ENCODE measurements around the gene MAPKAP1.

DNA sequence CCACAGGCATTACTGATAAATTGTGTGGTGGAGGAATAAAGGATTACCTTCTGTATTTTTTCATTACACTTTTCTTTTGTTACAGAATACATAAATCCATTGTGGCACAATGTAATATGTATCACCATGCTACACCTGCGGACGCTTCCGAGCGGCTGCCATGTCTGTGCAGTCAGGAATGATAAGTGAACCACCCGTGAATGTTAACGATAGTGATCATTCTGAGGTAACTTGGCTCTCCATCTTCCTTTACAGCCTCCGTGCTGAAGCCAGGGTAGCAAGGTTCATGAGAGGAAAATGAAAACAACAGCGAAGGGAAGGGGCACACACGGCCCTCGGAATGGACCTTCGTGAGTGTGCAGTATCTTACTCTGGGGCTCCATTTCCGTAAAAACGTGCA is 161.2 kb downstream of the MAPKAP1 start:
- TF ChIP-seq POLR2A (IDR thresholded peaks at IDR 0.05) = no peak
- TF ChIP-seq, protein P1, sequence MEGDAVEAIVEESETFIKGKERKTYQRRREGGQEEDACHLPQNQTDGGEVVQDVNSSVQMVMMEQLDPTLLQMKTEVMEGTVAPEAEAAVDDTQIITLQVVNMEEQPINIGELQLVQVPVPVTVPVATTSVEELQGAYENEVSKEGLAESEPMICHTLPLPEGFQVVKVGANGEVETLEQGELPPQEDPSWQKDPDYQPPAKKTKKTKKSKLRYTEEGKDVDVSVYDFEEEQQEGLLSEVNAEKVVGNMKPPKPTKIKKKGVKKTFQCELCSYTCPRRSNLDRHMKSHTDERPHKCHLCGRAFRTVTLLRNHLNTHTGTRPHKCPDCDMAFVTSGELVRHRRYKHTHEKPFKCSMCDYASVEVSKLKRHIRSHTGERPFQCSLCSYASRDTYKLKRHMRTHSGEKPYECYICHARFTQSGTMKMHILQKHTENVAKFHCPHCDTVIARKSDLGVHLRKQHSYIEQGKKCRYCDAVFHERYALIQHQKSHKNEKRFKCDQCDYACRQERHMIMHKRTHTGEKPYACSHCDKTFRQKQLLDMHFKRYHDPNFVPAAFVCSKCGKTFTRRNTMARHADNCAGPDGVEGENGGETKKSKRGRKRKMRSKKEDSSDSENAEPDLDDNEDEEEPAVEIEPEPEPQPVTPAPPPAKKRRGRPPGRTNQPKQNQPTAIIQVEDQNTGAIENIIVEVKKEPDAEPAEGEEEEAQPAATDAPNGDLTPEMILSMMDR (IDR thresholded peaks at IDR 0.05) = no peak

Measured in Peyer's patch (tissue), 4 donors.